Frontal cortex (tissue), 4 donors: ENCODE measurements around the gene CHSY1. TPM values are rescaled to one million over a fixed set of nuclear protein-coding genes. Genes with fewer than 3 reads are reported as not detected.

Experiments
- DNase-seq, 2 donors: peaks; one replicate each; pipeline ENCODE4 v3.0.0; 2012; ENCODE audit warnings: low spot score in 2 of 2
- FAIRE-seq: peaks from 2 replicates; lab custom pipeline; 2012; peaks lifted over from hg19 to GRCh38; lab: Jason Lieb, UNC
- total RNA-seq: library from RNA; depleted of rRNA; stranded (reverse); fragments of >200 nt; gene quantifications from one replicate; pipeline ENCODE4 v1.2.3, GENCODE V29; 2014
- donor health status: control.
- donor health status: control.
- donor health status: control.

Gene CHSY1
- total RNA-seq, 1 donor from 2014 or later = 22.8 TPM

GRCh38 chr15:101269479-101270223, 17.8 kb upstream of the CHSY1 start:
- DNase-seq = no peak
- no peak for FAIRE-seq

GRCh38 chr15:101267320-101268104, 15.7 kb upstream of the CHSY1 start:
- FAIRE-seq (no peak), DNase-seq (peak in 1 of 2 donors; percentile 50)

GRCh38 chr15:101266787-101267186, 14.9 kb upstream of the CHSY1 start:
- FAIRE-seq = no peak
- no peak for DNase-seq

- FAIRE-seq (no peak), DNase-seq (no peak)
These were observed 14.2 kb upstream of the CHSY1 start for GRCh38 chr15:101266034-101266433.

GRCh38 chr15:101264911-101265641, 13.2 kb upstream of the CHSY1 start:
- DNase-seq (no peak), FAIRE-seq (no peak)

GRCh38 chr15:101264011-101264410, 12.2 kb upstream of the CHSY1 start:
- DNase-seq (no peak), FAIRE-seq (no peak)

GRCh38 chr15:101262551-101262950, 10.7 kb upstream of the CHSY1 start:
- FAIRE-seq (no peak), DNase-seq (no peak)

GRCh38 chr15:101258238-101259144, 6.6 kb upstream of the CHSY1 start:
- peak; percentile 36 for FAIRE-seq

GRCh38 chr15:101256757-101257156, 4.9 kb upstream of the CHSY1 start:
- no peak for DNase-seq
- no peak for FAIRE-seq

More at GRCh38 chr15:101258238-101259144, 6.6 kb upstream of the CHSY1 start:
- peak; percentile 45 to 58 for DNase-seq

- DNase-seq (no peak), FAIRE-seq (no peak)
These were observed 3.9 kb upstream of the CHSY1 start for GRCh38 chr15:101255615-101256241.

- DNase-seq (no peak), FAIRE-seq (no peak)
These were observed 3.2 kb upstream of the CHSY1 start for GRCh38 chr15:101255051-101255395.

- no peak for DNase-seq
- no peak for FAIRE-seq
These were observed 2.6 kb upstream of the CHSY1 start for GRCh38 chr15:101254157-101255050.

GRCh38 chr15:101252836-101253235, 988 bp upstream of the CHSY1 start:
- DNase-seq (no peak), FAIRE-seq (no peak)

- FAIRE-seq = no peak
- no peak for DNase-seq
These were observed 697 bp downstream of the CHSY1 start for GRCh38 chr15:101250873-101251829.

GRCh38 chr15:101250341-101250831, 1.5 kb downstream of the CHSY1 start:
- DNase-seq (peak in 1 of 2 donors; percentile 38), FAIRE-seq (no peak)

- FAIRE-seq (no peak), DNase-seq (no peak)
These were observed 3.6 kb downstream of the CHSY1 start for GRCh38 chr15:101248274-101248673.
